Measurements from ENCODE around the gene PRH2.

The PRH2 gene

GRCh38 chr12:10904686-10905085 lies 24.4 kb upstream of the PRH2 start:
- no peaks in the 10 kb centered on the region for H3K27me3 ChIP-seq (ENCODE audit: control insufficient read depth in 1 of 2, insufficient read depth in 1 of 2, low read length in 2 of 2)
- H3K14ac ChIP-seq (ENCODE audit: low read length in 2 of 2), result no peak overlapping the region
- no peak overlapping the region for H3K18ac ChIP-seq (ENCODE audit: low read depth in 1 of 2, low read length in 2 of 2)
- H3K4ac ChIP-seq (ENCODE audit: low read depth in 1 of 2, low read length in 2 of 2), result no peak overlapping the region
- WGBS, result 98% methylated on average over 3 of the region's 4 CpGs
- DNase-seq, result no peak
- no peak overlapping the region for H4K8ac ChIP-seq (ENCODE audit: low read length)
- H3K4me2 ChIP-seq (ENCODE audit: low read length, poor library complexity, severe bottlenecking), result no peak overlapping the region
- H2AFZ ChIP-seq (ENCODE audit: low read depth, low read length), result no peak overlapping the region
- H3K9me3 ChIP-seq (ENCODE audit: control insufficient read depth, low read length), result peaks cover 35% of the 10 kb centered on the region
- H3K79me1 ChIP-seq (replicated peaks; ENCODE audit: low read length, poor library complexity, severe bottlenecking), result peaks cover 17% of the 10 kb centered on the region
- no peak overlapping the region for H4K91ac ChIP-seq (ENCODE audit: low read length)
- H3K27ac ChIP-seq (ENCODE audit: low read length, poor library complexity, severe bottlenecking), result no peak overlapping the region
- H3K4me3 ChIP-seq (ENCODE audit: insufficient read depth in 1 of 2, low read depth in 1 of 2, low read length in 2 of 2), result no peak overlapping the region
- H2BK120ac ChIP-seq (ENCODE audit: low read depth, low read length), result no peak overlapping the region
- H2BK5ac ChIP-seq (ENCODE audit: low read depth, low read length, poor library complexity, severe bottlenecking), result no peak overlapping the region
- no peak overlapping the region for H2BK12ac ChIP-seq (ENCODE audit: low read length in 2 of 2)
- no peaks in the 10 kb centered on the region for H3K4me1 ChIP-seq (ENCODE audit: control insufficient read depth, insufficient read depth, low read depth, low read length)
- no peak overlapping the region for H2AK5ac ChIP-seq (ENCODE audit: low read length, severe bottlenecking)
- H2BK15ac ChIP-seq (ENCODE audit: low read depth, poor library complexity, severe bottlenecking), result no peak overlapping the region
- H3K23ac ChIP-seq (ENCODE audit: low read length in 2 of 2), result no peak overlapping the region
- no peak overlapping the region for H3K9ac ChIP-seq (ENCODE audit: low read length)
- peaks cover 0 to 5% of the 10 kb centered on the region in 2 experiments for H3K36me3 ChIP-seq (ENCODE audit: control insufficient read depth in 1 of 2, insufficient read depth in 2 of 2, low read depth in 1 of 2, low read length in 2 of 2)

DNA sequence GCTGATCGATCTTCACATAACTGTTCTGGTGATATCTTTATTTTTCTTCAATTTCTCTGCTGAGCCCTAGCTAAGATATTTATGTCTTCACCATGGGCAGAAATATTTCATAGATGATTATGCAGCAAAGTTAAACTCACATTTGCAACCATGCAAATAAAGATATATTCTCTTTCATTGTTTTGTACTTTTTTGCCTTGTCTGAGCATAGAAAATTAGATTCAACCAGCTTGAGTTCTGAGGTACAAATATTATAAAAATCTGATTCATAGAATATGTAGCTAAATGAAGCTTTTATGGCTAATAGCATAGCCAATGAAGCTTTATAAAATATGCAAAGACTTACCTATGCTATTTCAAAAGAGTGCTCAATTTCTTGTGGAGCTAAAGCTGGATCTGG lies 19.6 kb upstream of the PRH2 start, which contains the start of gene TAS2R13:
TSS of gene TAS2R13 (minus strand) at position 101 of the 400 bp plus-strand sequence. CDS start 264 bp downstream, outside the sequence.
- H3K9ac ChIP-seq (ENCODE audit: low read length), result no peak within 1 kb of the TSS
- no peak within 1 kb of the TSS for H2AFZ ChIP-seq (ENCODE audit: low read depth, low read length)
- no peak within 1 kb of the TSS for H2BK5ac ChIP-seq (ENCODE audit: low read depth, low read length, poor library complexity, severe bottlenecking)
- H2BK12ac ChIP-seq (ENCODE audit: low read length in 2 of 2), result no peak within 1 kb of the TSS
- peaks cover 4% of the 10 kb centered on the region for H3K79me1 ChIP-seq (replicated peaks; ENCODE audit: low read length, poor library complexity, severe bottlenecking)
- DNase-seq, result no peak
- no peak within 1 kb of the TSS for H2BK15ac ChIP-seq (ENCODE audit: low read depth, poor library complexity, severe bottlenecking)
- no CpG with 5 or more reads among the region's 1 CpG for WGBS
- H4K8ac ChIP-seq (ENCODE audit: low read length), result no peak within 1 kb of the TSS
- no peaks in the 10 kb centered on the region for H3K4me1 ChIP-seq (ENCODE audit: control insufficient read depth, insufficient read depth, low read depth, low read length)
- no peaks in the 10 kb centered on the region for H3K36me3 ChIP-seq (ENCODE audit: control insufficient read depth in 1 of 2, insufficient read depth in 2 of 2, low read depth in 1 of 2, low read length in 2 of 2)
- no peak within 1 kb of the TSS for H3K14ac ChIP-seq (ENCODE audit: low read length in 2 of 2)
- H4K91ac ChIP-seq (ENCODE audit: low read length), result no peak within 1 kb of the TSS
- no peak within 1 kb of the TSS for H3K18ac ChIP-seq (ENCODE audit: low read depth in 1 of 2, low read length in 2 of 2)
- no peak within 1 kb of the TSS for H3K4me3 ChIP-seq (ENCODE audit: insufficient read depth in 1 of 2, low read depth in 1 of 2, low read length in 2 of 2)
- H3K4ac ChIP-seq (ENCODE audit: low read depth in 1 of 2, low read length in 2 of 2), result no peak within 1 kb of the TSS
- H3K27ac ChIP-seq (ENCODE audit: low read length, poor library complexity, severe bottlenecking), result no peak within 1 kb of the TSS
- no peak within 1 kb of the TSS for H2AK5ac ChIP-seq (ENCODE audit: low read length, severe bottlenecking)
- no peak within 1 kb of the TSS for H3K23ac ChIP-seq (ENCODE audit: low read length in 2 of 2)
- H3K27me3 ChIP-seq (ENCODE audit: control insufficient read depth in 1 of 2, insufficient read depth in 1 of 2, low read length in 2 of 2), result no peaks in the 10 kb centered on the region
- H2BK120ac ChIP-seq (ENCODE audit: low read depth, low read length), result no peak within 1 kb of the TSS
- peaks cover 13% of the 10 kb centered on the region for H3K9me3 ChIP-seq (ENCODE audit: control insufficient read depth, low read length)
- no peak within 1 kb of the TSS for H3K4me2 ChIP-seq (ENCODE audit: low read length, poor library complexity, severe bottlenecking)

DNA sequence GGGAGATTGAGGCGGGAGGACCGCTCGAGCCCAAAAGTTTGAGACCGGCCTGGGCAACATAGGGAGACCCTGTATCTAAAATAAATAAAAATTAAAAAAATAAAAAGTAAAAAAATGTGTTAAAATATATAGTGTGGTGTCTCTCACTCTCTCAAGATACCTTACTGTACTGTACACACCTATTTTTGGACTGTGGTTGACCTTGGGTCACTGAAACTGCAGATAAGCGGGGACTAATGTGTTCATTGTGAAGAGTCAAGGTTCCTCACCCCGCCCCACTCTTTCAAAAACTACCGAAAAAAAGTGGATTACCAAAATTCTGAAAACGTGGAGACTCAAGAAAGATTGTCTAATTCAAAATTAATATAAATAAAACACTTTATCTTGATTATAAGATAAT lies 18.7 kb upstream of the PRH2 start:
- Histone ChIP-seq H4K91ac (ENCODE audit: low read length) (no peak overlapping the region), H2BK5ac (ENCODE audit: low read depth, low read length, poor library complexity, severe bottlenecking) (no peak overlapping the region), H2AFZ (ENCODE audit: low read depth, low read length) (no peak overlapping the region), H3K18ac (ENCODE audit: low read depth in 1 of 2, low read length in 2 of 2) (no peak overlapping the region), H3K79me1 (replicated peaks; ENCODE audit: low read length, poor library complexity, severe bottlenecking) (peaks cover 1% of the 10 kb centered on the region), H3K27me3 (ENCODE audit: control insufficient read depth in 1 of 2, insufficient read depth in 1 of 2, low read length in 2 of 2) (no peaks in the 10 kb centered on the region), H2BK12ac (ENCODE audit: low read length in 2 of 2) (no peak overlapping the region), H3K9ac (ENCODE audit: low read length) (no peak overlapping the region), H3K9me3 (ENCODE audit: control insufficient read depth, low read length) (peaks cover 4% of the 10 kb centered on the region), H3K36me3 (ENCODE audit: control insufficient read depth in 1 of 2, insufficient read depth in 2 of 2, low read depth in 1 of 2, low read length in 2 of 2) (no peaks in the 10 kb centered on the region), H3K4me1 (ENCODE audit: control insufficient read depth, insufficient read depth, low read depth, low read length) (no peaks in the 10 kb centered on the region), H2AK5ac (ENCODE audit: low read length, severe bottlenecking) (no peak overlapping the region), H3K14ac (ENCODE audit: low read length in 2 of 2) (no peak overlapping the region), H3K4me3 (ENCODE audit: insufficient read depth in 1 of 2, low read depth in 1 of 2, low read length in 2 of 2) (no peak overlapping the region), H3K23ac (ENCODE audit: low read length in 2 of 2) (no peak overlapping the region), H3K4ac (ENCODE audit: low read depth in 1 of 2, low read length in 2 of 2) (no peak overlapping the region), H4K8ac (ENCODE audit: low read length) (no peak overlapping the region), H2BK15ac (ENCODE audit: low read depth, poor library complexity, severe bottlenecking) (no peak overlapping the region), H3K4me2 (ENCODE audit: low read length, poor library complexity, severe bottlenecking) (no peak overlapping the region), H2BK120ac (ENCODE audit: low read depth, low read length) (no peak overlapping the region), H3K27ac (ENCODE audit: low read length, poor library complexity, severe bottlenecking) (no peak overlapping the region)
- DNase-seq, result no peak
- WGBS, result 60% methylated on average over 2 of the region's 8 CpGs

- Histone ChIP-seq H3K27me3 (ENCODE audit: control insufficient read depth in 1 of 2, insufficient read depth in 1 of 2, low read length in 2 of 2) (no peaks in the 10 kb centered on the region), H2BK120ac (ENCODE audit: low read depth, low read length) (no peak overlapping the region), H3K4me3 (ENCODE audit: insufficient read depth in 1 of 2, low read depth in 1 of 2, low read length in 2 of 2) (no peak overlapping the region), H3K4me1 (ENCODE audit: control insufficient read depth, insufficient read depth, low read depth, low read length) (no peaks in the 10 kb centered on the region), H3K27ac (ENCODE audit: low read length, poor library complexity, severe bottlenecking) (no peak overlapping the region), H4K8ac (ENCODE audit: low read length) (peak overlapping the region; percentile 28), H3K79me1 (replicated peaks; ENCODE audit: low read length, poor library complexity, severe bottlenecking) (no peaks in the 10 kb centered on the region), H2AK5ac (ENCODE audit: low read length, severe bottlenecking) (no peak overlapping the region), H3K14ac (ENCODE audit: low read length in 2 of 2) (no peak overlapping the region), H4K91ac (ENCODE audit: low read length) (no peak overlapping the region), H2BK15ac (ENCODE audit: low read depth, poor library complexity, severe bottlenecking) (no peak overlapping the region), H3K23ac (ENCODE audit: low read length in 2 of 2) (no peak overlapping the region), H3K9ac (ENCODE audit: low read length) (no peak overlapping the region), H3K4ac (ENCODE audit: low read depth in 1 of 2, low read length in 2 of 2) (no peak overlapping the region), H3K36me3 (ENCODE audit: control insufficient read depth in 1 of 2, insufficient read depth in 2 of 2, low read depth in 1 of 2, low read length in 2 of 2) (no peaks in the 10 kb centered on the region), H2AFZ (ENCODE audit: low read depth, low read length) (no peak overlapping the region), H3K9me3 (ENCODE audit: control insufficient read depth, low read length) (no peaks in the 10 kb centered on the region), H3K4me2 (ENCODE audit: low read length, poor library complexity, severe bottlenecking) (no peak overlapping the region), H2BK5ac (ENCODE audit: low read depth, low read length, poor library complexity, severe bottlenecking) (no peak overlapping the region), H3K18ac (ENCODE audit: low read depth in 1 of 2, low read length in 2 of 2) (no peak overlapping the region), H2BK12ac (ENCODE audit: low read length in 2 of 2) (no peak overlapping the region)
- no peak for DNase-seq
- 100% methylated on average over 1 of the region's 1 CpG for WGBS
Measured at GRCh38 chr12:10919809-10920208, 9.2 kb upstream of the PRH2 start.
